GM18907 (cell line): ENCODE measurements around the gene LEAP2.
"Not testable (repeated sequence)": the region's sequence is repeated elsewhere in the genome, so short reads cannot be mapped to it uniquely, and the experiment has no call there.

Source experiments
- ATAC-seq: cut with Tn5 transposase; IDR thresholded peaks from one replicate; pipeline ENCODE4 v1.9.1; 2021; ENCODE audit warnings: mild to moderate bottlenecking, moderate library complexity; ENCODE audit not compliant: unreplicated experiment

The LEAP2 gene

GRCh38 chr5:132840313-132840712 lies 33.2 kb upstream of the LEAP2 start:
- ATAC-seq: no peak

- ATAC-seq: no peak
These were observed 32.6 kb upstream of the LEAP2 start for GRCh38 chr5:132840896-132841295.

DNA sequence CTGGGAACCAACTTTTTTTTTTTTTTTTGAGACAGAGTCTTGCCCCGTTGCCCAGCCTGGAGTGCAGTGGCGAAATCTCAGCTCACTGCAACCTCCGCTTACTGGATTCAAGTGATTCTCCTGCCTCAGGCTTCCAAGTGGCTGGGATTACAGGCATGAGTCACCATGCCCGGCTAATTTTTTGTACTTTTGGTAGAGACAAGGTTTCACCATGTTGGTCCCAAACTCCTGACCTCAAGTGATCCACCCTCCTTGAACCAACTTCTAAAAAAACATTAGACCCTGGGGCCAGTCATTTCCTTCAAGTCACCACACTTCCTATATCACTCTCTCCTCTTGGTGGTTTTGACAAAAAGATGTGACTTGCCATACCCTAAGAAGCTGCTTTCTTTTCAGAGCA lies 32.2 kb upstream of the LEAP2 start:
- no peak for ATAC-seq

GRCh38 chr5:132848270-132848669 lies 25.2 kb upstream of the LEAP2 start:
- ATAC-seq: no peak

GRCh38 chr5:132849347-132849746 lies 24.1 kb upstream of the LEAP2 start:
- no peak for ATAC-seq

- no peak for ATAC-seq
These were observed 23.4 kb upstream of the LEAP2 start for GRCh38 chr5:132850066-132850465.

GRCh38 chr5:132853323-132853722 lies 20.1 kb upstream of the LEAP2 start:
- no peak for ATAC-seq

GRCh38 chr5:132853790-132854189 lies 19.7 kb upstream of the LEAP2 start:
- ATAC-seq: no peak

GRCh38 chr5:132854301-132854700 lies 19.2 kb upstream of the LEAP2 start:
- ATAC-seq: no peak

DNA sequence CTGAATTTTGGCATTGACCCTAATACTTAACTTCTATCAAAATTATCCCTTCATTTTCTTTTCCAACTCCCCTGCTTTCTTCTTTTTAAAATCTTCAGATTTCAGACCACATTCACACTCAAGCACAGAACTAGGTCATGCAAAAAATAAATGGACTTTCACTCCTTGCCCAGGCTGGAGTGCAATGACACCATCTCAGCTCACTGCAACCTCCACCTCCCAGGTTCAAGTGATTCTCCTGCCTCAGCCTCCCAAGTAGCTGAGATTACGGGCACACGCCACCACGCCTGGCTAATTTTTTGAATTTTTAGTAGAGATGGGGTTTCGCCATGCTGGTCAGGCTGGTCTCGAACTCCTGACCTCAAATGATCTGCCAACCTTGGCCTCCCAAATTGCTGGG lies 18.5 kb upstream of the LEAP2 start:
- ATAC-seq: not testable (repeated sequence)

DNA sequence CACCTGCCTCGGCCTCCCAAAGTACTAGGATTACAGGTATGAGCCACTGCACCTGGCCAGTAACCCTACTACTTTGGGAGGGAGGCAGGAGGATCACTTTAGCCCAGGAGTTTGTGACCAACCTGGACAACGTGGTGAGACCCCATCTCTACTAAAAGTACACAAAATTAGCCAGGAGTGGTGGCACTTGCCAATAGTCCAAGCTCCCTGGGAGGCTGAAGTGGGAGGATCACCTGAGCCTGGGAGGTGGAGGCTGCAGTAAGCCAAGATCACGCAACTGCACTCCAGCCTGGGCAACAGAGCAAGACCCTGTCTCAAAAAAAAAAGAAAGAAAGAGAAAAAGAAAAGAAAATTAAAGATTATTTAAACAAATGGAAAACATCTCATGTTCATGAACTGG lies 17.5 kb upstream of the LEAP2 start:
- ATAC-seq: no peak

GRCh38 chr5:132859889-132860437 lies 13.5 kb upstream of the LEAP2 start:
- ATAC-seq: no peak

DNA sequence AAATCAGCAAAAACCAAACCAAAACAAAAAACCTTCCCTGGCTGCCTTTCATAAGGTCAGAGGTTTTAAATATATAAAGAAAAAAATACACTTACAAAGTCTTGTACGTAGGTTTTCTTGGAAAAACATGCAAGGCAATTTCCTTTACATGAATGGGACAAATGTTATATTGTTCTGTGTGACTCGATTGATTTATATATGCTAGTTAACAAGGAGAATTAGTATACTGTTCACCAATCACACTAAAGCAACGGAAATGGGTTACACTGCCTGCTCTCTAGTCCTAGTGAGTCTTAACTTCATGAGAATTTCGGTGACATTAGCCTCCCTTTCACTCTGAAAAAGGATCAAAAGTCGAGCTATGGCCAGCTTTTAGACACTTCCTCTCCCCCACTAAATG lies 12.7 kb upstream of the LEAP2 start:
- ATAC-seq: no peak

GRCh38 chr5:132865668-132866341 lies 7.7 kb upstream of the LEAP2 start:
- ATAC-seq: peak; percentile 30

GRCh38 chr5:132866342-132867045 lies 7.0 kb upstream of the LEAP2 start, which contains the start of the genes GDF9 and UQCRQ:
GDF9 (minus strand) TSS chr5:132866469; CDS start chr5:132864533, 1,936 bp downstream.
UQCRQ (plus strand) TSS chr5:132866642; CDS start chr5:132866882, 240 bp downstream.
- peak; percentile 98 for ATAC-seq

DNA sequence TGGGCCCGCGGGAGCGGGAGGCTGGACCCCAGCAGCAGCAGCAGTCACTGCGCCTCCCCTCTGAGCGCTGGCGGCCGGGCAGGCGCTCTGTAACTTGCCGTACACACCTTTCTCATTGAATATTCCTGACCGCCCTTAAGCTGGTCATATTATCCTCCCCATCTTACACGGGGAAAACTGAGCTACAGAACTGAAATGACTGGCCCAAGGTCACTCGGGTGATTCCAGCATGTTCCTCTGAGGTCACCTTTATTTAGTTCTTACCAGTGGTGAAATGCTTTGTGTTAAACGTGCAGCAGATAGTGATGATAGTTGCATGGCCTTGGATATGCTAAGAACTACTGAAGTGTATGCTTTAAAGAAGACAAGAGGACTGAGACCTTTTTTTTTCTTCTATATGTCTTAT lies 6.4 kb upstream of the LEAP2 start:
- ATAC-seq: no peak

DNA sequence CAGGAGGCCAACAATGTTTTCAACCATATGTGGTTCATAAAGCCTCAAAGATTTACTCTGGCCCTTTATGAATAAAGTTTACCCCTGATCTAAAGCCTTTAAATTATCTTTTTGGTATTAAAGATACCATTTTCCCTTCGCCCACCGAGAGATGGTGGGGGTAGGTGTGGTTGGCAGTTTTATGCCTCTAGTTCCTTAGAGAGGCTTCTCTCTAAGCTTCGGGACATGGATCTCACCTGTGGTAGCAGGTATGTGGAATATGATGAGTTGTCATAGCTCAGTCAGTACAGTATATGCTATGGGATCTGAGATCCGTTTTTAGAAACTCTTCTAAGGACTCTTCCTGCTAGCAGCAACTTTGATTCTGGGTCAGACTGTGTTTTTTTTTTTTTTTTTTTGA lies 4.7 kb upstream of the LEAP2 start:
- ATAC-seq: no peak

DNA sequence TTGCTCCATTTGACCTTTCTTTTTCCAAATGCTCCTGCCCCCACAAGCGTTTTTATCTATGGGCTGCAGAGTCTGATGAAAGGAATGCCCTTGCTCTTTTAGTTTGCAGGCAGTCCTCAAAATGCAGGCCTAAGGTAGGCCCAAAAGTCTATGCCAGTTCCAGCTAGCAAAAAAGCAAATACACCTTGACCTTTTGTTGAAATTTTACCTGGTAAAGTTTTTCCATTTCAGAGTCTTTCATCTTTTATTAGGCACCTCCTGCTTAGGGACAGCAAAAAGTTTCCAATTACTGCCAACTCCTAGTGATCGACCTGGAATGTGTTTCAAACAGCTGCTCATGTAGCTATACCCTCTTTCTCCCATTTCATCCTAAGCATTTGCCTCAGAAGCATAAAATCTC lies 2.7 kb upstream of the LEAP2 start:
- ATAC-seq: no peak

DNA sequence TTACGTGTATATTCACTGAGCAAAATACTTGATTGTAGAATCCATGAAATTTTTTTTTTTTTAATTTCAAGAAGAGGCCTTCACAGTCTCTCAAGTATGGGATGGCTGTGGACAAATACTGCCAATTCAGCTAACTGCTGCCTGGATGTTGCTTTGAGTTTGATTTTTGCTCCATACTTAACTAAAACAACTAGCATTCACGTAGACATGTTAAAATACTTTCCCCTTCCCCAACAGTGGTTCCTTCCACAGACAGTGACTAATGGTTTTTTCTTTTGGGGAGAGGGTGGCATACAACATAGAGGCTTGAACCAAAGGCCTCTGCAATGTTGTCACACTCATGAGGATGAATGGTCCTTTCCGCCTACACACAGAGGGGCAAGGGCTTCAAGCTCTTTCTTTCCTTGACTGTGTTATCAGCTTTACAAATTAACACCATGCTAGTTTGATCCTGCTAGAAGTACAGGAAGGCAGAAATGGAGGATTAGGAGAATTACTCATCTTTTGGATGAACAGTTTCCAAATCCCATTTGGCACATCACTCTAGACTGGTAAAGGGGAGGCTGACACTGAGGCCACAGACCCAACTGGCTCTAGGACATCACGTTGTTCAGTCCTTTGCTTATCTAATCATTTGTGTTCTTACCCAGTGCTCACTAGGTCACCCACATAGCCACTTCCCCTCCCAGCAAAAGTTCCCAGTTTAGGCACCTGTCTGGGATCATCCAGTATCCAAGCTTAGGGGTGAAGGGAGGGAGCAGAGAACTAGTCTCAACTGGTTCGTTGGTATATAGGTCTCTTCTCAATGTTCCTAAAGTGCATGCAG lies 1.8 kb upstream of the LEAP2 start:
- ATAC-seq: no peak

- ATAC-seq: no peak
These were observed 715 bp upstream of the LEAP2 start for GRCh38 chr5:132872788-132873118.

- ATAC-seq: no peak
These were observed 433 bp downstream of the LEAP2 start for GRCh38 chr5:132873930-132874271.
